SKM-1 treated with dmso at 0.1 percent for 144 hours (cell line): Measurements from ENCODE around the gene AK8.

ENCODE experiments used
- DNase-seq: peaks from one replicate; lab custom pipeline; 2025; ENCODE audit not compliant: unreplicated experiment; lab: John Stamatoyannopoulos, UW

Gene AK8, protein sequence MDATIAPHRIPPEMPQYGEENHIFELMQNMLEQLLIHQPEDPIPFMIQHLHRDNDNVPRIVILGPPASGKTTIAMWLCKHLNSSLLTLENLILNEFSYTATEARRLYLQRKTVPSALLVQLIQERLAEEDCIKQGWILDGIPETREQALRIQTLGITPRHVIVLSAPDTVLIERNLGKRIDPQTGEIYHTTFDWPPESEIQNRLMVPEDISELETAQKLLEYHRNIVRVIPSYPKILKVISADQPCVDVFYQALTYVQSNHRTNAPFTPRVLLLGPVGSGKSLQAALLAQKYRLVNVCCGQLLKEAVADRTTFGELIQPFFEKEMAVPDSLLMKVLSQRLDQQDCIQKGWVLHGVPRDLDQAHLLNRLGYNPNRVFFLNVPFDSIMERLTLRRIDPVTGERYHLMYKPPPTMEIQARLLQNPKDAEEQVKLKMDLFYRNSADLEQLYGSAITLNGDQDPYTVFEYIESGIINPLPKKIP

DNA sequence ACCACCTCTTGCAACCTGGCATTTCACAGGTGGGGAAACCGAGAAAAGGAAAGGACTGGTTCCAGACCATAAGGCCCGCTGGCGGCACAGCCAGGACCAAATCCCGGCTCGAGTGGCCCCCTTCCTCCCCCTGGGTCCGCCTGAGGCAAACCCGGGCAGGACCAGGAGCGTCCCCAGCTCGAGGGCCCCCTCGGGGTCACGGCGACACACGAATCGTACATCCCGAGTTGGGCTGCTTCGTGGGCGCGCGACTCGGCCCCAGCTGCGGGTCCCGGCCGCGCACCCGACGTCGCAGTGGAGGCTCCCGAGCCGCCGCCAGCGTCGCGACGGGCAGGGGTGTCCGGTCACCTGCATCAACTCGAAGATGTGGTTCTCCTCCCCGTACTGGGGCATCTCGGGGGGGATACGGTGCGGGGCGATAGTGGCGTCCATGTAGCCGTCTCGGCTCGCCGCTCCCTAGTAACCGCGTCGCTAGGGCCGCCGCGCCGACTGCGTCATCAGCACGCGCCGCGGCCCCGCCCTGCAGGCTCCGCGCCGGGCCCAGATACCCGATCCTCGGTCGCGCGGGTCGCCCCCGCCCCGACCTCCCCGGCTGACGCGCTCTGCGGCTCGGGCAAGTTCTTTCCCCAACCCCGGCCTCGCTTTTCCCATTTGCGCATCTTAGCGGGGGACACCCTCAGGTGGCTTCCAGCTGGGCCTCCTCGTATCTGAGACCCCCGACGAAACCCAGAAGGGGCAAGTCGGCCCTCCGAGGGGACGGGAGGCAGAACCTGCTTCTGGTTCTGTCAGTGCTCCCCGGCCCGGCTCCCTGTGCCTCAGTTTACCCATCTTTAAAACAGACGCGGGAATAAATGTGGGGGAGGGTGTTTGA is at the start of gene AK8:
Gene AK8 (minus strand): TSS at position 461 of the 871 bp plus-strand sequence. CDS start 29 bp downstream, at position 432.
- DNase-seq: peak; percentile 17

DNA sequence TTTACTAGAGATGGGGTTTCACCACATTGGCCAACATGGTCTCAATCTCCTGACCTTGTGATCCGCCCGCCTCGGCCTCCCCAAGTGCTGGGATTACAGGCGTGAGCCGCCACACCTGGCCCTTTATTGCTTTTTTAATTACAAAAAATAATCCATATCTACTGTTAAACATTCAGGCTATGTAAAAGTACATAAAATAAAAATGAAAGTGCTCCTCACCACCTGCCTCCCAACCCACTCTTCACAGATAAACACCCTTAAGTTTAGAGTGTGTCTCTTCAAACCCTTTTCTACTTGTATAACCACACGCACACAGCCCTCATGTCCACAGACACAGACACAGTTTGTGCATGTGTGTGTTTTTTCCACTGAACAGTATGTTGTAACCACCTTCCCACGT is 49.6 kb upstream of the AK8 start:
- DNase-seq: no peak

DNA sequence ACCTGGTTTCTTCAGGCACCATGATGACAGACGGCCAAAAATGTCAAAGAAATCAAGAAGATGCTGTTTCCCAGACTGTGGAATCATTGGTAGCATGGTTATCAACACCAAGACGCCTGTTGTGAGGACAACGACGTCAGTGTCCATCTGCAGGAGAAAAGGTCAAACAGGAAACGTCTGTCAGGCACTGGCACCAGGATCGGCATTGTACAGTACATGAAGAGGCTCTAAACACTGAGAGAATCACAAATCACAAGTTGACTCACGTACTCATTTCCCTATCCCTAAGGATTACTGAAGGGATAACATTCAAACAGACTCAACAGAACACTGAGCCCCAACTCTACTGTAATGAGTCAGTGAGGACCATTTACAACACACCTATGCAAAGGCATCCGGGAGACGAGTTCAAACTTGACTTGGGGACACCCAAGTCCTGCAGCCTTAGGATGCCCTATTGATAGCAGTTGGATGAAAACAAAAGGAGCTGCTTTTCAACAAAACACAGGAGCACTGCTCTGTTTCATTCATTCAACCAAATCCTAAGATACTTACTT is 45.3 kb upstream of the AK8 start:
- no peak for DNase-seq

DNA sequence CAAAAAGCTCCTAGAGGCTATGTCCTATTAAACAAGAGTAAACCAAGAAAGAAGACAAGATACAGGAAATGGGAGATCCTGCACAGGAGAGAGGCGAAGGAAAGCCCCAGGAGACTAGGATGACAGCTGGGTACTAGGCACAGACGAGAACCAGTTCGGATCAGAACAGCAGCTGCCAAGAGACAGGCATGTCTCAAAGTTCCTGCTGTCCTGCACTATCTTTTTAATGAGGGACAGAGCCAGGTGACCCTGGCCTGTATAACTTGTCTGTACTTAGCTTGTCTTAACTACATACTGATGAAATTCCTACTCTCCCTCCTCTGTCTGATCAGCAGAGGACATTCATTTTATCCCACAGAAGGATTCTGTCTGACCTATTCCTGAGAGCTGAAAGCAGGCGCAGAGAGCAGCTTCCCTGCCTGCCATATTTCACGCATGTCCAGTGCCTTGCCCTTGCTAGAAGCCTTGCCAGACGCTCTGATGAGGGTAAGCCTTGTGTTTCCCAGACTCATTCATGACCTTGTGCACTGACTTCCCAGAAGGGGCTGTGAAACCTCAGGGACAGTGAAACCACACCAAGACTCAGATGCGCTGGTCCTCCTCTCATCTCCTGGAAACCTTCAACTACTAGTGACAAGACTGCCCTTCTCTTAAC is 41.7 kb upstream of the AK8 start:
- DNase-seq: no peak

DNA sequence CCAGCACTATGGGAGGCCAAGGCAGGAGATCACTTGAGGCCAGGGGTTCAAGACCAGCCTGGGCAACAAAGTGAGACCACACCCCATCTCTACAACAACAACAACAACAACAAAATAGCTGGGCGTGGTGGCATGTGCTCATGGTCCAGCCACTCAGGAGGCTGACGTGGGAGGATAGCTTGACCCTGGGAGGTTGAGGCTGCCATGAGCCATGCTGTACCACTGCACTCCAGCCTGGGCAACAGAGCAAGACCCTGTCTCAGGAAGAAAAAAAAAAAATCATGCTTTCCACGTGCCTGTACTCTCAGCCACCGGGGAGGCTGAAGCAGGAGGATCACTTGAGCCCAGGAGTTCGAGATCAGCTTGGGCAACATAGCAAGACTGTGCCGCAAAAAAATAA is 36.8 kb upstream of the AK8 start:
- DNase-seq: no peak

DNA sequence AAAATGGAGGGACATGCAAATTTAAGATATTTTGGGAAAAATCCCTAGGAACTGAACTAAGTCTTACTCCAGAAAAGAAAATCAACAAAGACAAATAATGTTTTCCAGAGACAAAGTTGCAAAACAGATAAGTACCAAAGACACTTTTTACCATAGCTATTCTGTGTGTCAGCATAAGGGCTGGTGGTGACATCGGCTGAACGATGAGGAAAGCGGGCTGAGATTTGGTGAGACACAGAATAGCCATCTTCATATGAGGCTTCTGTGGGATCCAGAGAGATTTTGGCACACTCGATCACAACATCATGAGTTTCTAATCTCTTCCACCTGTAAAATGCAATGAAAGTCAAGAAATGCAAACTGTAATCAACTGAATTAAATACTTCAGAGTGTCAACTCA is 34.0 kb upstream of the AK8 start:
- DNase-seq: no peak

DNA sequence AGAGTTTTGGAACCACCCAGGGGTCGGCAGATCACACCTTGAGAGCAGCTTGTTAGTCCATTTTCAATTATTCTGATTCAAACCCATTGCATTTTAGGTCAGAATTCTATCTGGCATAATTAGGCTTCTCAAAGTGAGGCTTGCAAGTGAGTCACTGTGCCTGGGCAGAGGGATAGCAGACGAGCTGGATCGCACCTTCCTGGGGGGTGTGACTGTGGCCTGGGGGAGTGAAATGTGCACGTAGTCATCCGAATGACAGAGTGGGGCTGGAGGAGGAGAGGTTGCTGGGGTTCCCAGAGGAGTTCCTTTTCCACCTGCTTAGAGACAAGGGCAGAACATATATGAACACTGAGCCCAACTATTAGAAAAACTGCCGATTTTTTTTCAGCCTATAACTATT is 32.3 kb upstream of the AK8 start:
- DNase-seq: no peak

DNA sequence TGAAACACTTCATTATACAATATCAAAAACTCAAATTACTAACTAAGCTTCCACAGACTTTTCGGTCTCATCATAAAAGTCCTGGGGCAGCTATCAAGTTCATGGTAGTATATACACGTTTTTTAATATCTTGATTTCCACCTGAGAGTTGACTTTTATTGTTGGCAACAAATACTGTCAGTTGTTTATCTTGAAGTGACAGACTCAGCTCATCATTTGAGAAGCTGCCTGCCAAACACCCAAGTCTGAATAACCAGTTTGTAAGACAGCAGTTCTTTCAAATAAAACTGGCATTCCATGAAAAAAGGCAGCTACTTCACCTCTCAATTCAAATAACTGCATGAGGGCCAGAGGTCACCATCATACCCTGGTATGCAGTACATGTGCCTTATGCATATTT is 31.2 kb upstream of the AK8 start:
- no peak for DNase-seq

DNA sequence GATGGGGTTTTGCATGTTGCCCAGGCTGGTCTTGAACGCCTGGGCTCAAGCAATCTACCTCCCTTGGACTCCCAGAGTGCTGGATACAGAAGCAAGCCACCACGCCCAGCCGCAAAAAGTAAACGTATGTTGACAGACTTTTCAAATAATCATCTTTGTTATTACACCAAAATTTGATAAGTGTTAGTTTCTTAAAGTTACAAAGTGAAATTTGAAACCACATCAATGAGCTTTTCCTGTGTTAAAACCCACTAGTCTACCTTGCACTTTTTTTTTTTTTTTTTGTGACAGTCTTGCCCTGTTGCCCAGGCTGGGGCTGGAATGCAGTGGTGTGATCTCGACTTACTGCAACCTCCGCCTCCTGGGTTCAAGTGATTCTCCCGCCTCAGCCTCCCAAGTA is 30.6 kb upstream of the AK8 start:
- DNase-seq: no peak

DNA sequence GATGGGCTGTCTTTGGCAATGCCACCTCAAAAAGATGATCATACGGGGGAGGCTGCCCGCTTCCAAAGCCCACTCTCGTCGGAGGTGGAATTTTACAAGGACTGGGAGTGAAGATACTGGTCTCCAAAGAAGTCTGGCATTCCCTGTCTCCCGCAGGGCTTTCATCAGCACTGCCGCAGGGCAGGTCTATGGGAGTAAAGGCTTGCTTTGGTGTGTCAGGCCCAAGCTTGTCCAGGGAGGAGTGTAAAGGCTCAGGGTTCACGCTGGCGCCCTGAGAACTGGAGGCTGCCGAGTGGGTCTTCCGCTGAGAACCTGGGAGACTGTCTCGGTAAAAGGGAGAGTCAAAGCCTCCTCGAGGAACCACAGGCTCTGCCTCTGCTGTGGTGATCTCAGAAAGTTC is 27.6 kb upstream of the AK8 start:
- no peak for DNase-seq

DNA sequence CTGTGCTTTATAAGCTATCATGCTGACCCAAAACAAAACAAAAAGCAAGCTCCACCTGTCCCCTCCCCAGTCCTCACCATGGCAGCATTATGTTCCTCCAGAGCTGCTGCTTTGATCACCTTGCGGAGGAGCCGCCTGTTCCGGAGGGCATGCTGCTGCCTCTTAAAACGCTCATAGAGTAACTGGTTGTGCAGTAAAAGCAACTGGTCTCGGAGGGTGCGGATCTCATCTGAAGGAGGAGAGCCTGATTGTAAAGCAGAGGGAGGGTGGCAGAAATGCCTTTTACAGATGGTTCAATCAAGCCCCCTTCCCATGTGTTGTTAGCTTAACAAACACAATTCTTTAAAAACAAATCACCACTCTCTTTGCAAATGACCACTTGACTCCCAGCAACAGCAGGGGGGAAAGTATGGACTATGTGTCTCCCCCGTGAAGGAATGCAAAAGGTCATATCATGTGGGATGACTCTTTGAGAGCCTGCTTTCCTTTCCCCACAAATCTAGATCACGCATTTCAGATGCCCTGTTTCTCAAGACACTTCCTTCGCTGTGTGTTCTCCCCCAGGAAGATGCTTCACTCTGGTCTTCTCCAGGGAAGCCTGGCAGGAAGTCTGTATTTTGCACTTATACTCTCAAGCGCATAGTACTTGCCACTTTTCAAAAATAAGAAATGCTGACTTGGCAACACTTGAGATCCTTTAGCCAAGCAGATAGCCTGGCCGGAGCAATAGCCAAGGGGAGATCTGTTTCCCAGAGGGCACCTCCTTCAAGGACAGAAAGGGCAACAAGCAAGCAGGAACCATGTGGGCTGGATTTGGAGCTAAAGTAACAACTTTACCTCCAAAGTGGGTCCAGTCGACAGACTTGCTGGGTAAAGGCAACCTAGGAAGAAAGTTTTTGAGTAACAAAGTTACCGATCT is 25.7 kb upstream of the AK8 start:
- no peak for DNase-seq

DNA sequence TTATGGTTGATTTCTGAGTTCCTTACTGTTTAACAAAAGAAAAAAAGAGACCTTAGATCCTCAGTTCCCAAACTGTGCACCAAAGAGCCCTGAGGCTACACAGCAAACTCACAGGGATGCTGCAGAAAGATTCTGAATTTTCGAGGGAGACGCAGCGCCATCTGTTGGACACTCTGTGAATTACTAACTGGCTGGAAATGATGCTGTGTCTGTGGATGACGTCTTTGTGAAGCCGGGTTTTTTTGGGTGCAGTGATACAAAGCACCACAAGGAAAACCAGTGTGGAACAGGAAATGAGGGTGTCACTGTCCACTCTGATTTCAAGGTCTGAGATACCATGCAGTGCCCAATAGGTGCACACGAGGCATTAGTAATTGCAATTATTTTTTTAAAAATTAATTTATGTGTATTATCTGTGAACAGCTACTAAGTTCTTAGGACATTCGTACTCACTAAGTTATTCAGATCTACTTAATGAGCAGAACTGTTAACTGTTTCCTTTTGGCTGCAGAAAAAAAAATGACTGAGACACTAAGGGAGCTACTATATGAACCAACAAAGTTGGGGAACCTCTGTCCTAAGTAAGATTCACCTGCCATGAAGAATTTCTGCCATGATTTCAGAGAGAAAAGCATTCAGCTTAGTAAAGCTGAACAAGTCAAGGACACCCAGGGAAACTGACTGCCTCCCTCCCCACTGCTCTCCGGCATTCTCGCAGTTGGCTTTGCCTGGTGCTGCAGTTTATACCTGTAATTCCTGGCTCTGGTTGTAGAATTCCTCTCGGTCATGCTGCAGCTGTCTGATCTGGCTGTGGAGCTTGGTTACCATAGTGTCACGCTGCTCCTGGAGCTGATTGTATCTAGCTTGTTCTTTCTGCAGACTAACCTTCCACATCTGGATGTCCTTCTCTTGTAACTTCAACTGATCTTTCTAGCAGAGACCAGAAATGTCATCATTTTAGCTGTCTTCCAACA is 24.1 kb upstream of the AK8 start:
- DNase-seq: peak; percentile 67

DNA sequence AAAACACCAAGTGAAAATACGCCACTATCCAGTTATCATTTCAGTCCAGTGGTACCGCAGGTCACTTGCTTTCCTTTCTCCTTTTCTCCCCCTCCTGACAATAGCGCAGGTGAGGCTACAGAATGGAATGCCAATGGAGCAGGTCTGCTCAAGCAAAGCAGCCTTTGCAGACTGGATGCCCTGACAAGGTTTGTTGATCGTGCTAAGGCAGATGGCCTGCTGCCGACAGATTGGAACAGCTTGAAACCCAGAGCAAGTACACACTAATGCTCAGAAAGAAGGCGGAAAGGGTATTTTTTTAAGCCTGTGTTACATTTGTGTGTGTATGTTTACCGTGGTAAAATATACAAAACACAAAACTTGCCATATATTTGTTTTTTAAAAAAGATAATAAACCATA is 20.0 kb upstream of the AK8 start:
- DNase-seq: no peak

DNA sequence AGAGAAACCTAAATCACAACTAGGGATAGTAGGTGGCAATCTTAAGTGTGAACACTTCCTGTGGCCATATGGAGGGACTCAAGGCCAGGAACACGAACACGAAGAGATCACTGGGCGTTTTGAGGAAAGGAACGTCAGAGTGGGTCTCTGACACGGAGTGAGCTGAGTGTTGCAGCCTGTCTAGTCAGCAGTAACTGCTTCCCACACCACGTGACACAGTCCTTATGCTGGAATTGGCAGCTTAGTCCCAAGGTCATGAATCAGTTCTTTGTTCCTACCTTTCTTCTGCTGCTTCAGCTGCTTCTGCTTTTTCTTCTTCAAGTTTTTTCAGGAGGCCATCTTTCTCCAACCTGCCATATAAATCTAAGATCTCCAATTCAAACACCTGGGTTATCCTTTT is 18.8 kb upstream of the AK8 start:
- no peak for DNase-seq

DNA sequence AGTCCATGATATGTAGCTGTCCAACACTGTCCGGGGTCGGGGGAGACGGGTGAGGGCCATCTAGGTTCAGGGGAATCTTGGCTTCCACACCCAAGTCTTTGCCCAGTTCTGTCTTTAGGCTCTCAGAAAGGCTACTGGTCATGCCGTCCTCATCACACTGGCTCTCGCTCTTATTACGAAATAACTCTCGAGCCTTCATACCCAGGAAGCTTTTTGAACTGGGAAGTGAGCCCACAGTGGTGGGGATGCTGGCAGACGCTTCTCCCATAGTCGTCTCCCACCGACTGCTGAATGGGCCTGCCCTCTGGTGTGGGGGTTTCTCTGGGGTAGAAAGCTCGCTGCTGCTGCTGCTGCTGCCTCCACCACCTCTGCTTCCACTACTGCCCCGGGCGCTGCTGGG is 18.2 kb upstream of the AK8 start:
- no peak for DNase-seq

DNA sequence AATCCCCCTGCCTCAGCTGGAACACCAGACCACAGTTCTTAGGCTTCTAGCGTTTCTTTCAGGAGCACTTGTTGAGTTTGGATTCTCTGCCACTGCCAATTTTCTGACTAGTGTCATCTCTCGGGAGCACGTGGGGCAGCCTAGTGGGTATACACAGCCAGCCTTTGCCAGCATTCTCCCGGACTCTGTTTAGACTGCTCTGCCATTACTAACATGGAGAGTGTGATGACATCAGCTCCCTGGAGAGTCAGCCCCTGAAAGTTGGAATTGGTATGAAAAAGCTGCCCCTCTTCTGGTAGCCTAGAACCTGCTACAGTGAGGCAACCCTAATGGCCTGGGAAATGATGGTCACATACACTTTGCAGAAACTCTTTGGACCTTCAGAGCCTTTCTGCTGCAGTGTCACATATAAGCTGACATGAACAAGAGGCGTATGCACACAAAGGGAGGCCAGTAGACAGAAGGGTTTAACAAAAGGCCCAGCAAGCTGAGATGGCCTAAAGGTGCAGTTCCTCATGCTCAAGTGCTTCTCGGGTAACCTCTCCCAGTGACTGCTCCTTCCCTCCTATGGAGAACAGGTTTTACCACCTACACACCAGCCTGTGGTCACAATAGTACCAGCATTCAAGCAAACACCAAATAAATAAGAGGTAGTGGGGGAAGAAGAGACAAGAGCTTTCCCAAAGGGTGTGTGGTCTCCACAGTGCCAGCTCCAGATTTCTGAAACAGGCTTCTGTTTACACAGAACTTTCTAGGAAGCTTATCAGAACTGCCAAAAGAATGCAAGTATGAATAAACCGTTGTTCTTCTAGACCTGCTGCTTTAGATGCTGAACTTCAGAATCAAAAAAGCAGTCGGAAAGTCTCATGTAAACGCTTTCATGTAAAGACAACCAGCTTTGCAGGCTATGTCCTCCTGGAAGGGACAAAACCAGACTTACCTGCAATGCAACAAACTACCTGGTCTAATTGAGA is 17.1 kb upstream of the AK8 start:
- no peak for DNase-seq

DNA sequence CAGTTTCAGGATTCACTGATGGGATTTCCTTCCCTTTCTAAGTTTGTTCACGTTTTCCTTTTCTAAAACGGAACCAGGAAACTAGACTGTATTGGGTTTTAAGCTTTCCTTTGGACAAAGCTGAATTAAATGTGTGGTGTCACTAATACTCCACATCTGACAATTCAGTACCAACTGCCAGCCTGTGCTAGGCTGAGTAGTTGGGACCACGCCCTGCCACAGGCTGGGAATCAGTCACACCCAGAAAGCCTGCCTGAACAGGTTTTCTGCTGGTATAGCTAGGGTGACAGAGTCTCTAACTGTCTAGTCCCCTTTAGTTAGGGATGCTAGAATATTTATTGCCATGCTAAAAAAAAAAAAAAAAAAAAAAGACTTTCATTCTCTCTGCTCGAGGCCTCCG is 16.3 kb upstream of the AK8 start:
- no peak for DNase-seq

DNA sequence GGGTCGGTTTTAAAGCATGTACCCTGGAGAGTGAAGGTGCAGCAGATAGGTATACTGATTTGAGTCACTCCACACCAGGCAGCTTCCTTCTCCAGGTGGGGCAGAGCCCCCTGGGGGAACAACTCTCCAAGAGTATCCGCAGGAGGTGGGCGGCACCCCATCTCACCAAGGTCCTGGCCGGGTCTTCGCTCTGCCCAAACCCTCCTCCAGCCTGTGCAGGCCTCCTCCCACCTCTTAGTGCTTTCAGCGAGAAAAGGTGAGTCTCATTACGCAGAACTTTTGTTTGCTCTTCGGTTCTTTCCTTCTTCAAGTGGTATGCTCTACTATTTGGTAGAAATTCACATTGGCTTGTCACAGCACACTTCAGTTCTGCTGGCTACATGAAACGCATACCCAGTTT is 14.3 kb upstream of the AK8 start:
- no peak for DNase-seq
